Epithelial cell of prostate (primary cell): ENCODE results near the gene PGM5.
A peak's percentile ranks its signal among the peaks of the same experiment; 100 is the strongest.

Experiments
- DNase-seq: peaks from one replicate; pipeline ENCODE4 v3.0.0-alpha.2; 2011; ENCODE audit warnings: low read depth, low spot score
- H3K27ac ChIP-seq: fragments of 450-650 bp; 2 replicates; pipeline ENCODE4 v1.5.1; 2017; ENCODE audit warnings: mild to moderate bottlenecking

PGM5 gene

DNA sequence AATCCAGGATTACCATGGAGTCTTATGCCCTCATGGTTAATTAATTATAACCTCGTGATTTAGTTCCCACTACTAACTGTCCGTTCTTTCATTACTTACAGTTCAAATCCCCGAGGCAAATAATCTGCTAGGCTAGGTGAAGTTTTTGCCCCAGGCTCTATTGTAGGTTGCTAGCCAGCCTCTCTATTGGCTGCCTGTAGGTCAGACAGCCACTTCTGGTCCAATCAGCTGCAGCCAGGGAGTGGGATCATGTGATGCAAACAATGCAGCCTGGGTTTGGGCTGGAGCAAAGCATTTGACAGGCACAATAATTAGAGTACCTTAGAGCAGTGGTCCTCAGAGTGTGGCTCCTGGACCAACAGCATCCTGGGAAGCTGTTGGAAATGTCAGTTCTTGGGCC, 166.5 kb downstream of the PGM5 start:
- no peak for DNase-seq

DNA sequence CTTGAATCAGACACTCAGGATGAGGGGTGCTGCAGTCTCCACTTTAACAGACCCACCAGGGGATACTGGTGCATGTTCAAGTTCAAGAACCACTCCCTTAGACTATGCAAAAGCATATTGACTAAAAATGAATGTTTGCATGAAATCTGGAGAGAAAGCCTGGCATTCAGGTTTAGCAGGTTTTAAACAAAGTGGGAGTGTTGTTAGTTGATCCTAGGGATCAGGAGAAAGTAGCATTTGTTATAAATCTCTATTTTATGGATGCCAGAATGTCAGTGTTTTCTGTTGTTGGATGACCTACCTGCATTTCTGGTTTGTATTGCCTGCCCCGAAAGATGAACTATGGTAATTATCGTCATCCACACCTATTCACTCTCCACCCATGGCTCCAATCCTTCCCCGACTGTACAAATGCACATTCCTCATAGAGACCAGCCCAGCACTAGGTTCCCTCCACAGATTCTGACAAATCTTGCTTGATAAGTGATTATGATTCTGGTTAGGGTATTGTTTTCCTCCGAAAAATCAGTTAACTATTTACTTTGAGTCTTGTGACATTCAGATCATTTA, 167.0 kb downstream of the PGM5 start:
- no peak overlapping the region for H3K27ac ChIP-seq
- no peak for DNase-seq

More for the DNA sequence above, 166.5 kb downstream of the PGM5 start:
- no peak overlapping the region for H3K27ac ChIP-seq

DNA sequence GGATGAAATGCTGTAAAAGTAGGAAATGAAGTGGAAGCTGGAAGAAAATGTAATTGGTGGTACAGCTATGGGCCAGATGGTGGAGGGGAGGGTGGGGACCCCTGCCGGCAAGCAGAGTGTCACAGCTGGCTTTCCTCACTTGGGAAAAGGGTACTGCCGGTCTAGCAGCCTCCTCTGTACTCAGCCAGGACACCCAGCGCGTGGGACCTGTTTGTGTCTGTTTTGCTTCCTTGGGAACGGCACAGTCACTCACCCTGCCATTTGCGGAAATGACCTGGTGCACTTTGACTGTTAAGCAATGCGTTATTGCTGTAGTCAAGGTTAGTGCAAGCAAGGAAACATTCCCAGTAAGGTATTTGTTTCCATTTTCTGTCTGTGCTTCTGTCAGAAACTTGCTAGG, 174.2 kb downstream of the PGM5 start:
- H3K27ac ChIP-seq, result no peak overlapping the region
- DNase-seq, result no peak

DNA sequence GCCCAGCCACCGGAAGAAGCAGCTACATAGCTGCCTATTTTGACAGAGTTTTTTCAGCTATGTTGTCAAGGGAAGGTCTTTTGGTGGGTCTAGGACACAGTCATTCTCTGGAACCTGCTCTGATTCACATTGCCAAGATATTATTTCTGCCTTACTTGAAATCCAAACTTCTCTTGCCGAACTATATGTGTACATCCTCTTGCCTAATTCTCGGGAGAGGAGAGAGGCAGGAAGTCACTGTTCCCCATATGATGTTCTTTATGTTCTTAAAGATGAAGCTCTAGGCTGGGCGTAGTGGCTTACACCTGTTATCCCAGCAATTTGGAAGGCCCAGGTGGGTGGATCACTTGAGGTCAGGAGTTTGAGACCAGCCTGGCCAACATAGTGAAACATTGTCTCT, 175.7 kb downstream of the PGM5 start:
- no peak for DNase-seq
- H3K27ac ChIP-seq, result no peak overlapping the region

DNA sequence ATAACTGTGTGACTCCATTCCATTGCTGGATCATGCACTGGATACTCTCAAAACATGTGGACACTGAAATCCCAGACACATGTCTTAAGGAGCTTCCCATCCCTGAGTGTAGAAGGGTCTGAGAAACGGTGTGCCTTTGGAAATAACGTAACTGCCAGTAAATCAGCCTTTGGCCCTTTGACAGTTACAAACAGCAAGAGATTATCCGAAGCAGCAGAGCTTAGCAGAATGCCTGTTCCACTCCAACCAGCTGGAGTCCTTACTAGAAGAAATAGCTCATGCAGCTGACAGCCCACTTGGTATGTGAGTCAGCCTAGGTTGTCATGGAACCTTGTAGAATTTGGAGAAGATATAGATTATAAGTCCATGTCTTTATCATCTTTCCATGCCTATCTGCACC, 177.3 kb downstream of the PGM5 start:
- no peak for DNase-seq
- H3K27ac ChIP-seq, result no peak overlapping the region

DNA sequence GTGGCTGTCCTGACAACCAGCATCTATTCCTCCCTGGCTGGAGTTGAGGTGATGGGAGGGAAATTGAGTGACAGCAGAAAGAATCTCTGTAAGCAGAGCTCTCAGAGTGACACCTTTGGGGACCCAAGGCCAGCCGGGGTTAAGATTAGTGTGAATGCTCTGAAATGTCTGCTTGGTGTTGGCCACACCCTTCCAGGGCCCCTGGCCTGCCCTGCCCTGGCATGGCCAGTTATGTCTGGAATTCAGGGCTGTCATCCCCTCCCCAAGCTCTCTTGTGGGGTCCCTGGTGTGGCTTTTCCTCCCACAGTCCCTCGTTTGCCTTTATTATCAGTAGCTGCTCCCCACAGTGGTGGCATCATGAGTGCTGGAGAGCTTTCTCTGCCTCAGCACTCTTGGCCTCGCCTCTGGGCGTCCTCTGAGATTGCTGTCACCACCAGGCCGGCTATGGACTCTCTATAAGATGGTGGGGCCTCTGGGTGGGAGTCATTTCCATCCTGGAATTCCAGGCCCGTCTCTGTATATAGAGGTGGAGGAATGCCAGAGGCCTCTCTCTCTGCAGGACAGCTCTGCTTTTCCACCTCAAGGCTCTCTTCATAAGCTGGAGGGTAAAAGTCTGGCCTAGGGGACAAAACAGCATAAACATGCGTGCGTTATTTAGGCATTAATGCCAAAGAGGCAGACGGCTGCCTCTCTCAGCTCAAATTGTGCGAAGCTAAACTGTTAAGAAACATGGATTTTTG, 180.6 kb downstream of the PGM5 start:
- no peak overlapping the region for H3K27ac ChIP-seq
- no peak for DNase-seq

DNA sequence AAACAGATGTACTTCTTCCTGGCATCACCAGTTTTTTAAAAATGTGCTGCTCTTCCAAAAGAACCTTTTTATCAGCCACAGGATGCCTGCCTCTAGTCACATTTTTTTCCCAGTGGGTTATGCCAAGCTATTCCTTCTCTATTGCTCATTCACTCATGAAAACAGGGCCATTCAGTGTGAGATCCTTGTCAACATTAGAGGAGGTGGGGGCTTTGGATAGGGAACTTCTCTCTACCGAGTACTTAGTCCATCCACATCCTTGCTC, 181.1 kb downstream of the PGM5 start:
- H3K27ac ChIP-seq, result no peak overlapping the region
- DNase-seq, result no peak

DNA sequence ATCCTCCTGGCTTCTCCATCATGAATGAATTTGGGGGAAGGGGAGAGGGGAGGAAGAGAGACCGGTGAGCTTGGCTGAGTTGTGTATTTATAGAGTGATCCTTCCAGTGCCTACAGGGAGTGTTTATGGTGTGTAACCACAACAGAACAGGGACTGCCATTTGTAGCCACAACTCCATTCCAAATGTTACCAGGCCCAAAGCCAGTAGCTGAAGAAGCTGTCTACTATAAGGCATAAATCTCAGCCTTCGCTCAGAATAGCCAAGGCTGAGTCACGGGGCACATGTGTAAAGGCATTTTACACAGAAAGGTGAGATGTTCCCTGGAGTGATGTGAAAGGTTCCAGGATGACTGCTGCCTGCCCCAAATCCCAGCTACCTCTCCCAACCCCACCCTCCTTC, 181.8 kb downstream of the PGM5 start:
- no peak for DNase-seq
- H3K27ac ChIP-seq, result no peak overlapping the region

DNA sequence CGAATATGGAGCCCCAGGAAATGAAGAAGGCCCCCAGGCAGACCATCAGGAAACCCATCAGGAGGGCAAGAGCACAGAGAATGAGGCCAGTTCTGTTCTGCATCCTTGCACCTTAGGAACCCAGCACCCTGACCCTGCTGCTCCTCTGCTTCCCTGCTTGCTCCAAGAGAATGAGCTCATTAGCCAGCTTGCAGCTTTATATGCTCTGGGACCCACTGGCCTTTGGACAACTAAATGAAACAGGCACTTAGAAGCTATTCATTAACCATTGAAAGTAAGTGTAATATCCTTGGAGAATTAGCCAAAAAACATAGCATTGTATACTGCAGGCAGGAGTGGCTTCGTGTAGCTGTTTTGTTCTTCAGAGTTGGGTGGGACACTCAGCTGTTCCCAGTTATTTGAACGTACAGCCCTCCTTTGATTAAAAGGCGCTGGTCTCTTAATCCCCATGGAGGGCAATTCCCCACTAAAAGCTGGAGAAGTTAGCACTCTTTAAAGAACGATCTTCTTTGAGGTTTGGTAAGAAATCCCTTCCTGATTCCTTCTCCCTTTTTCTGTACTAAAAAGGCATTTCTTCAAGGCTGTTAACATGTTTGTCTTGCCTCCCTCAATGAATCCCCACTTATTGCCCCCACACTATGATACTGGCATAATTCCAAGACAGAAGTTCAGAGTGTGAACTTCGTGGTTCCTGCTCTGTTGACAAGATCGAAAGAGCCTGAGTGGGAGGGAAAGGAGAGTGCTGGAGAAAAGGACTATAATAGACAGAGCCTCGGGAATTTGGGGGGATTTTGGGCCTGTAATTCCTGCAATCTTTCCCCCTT, 184.5 kb downstream of the PGM5 start, which contains the start of gene TMEM252:
Gene TMEM252 (minus strand): TSS at position 172 of the 824 bp plus-strand sequence. CDS start 69 bp downstream, at position 103.
- no peak for DNase-seq
- H3K27ac ChIP-seq, result no peak within 1 kb of the TSS

DNA sequence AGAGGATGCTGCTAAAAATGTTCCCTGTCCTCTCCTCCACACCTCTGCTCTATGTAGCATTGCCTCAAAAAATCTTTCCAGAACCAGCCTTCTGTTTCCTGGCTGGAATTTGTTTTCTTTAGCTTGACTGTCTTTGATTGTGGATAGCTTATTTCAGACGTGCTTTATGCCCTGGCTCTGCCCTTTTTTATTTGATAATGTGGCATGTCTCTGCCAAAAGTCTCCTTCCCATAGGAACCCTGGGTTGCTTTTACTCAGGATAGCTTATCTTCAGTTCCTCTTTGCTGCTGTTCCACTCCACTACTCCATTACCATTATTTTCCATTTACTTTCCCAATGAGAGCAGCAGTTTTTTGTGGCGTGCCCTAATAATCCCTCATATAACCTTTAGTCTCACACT, 185.2 kb downstream of the PGM5 start:
- no peak for DNase-seq

DNA sequence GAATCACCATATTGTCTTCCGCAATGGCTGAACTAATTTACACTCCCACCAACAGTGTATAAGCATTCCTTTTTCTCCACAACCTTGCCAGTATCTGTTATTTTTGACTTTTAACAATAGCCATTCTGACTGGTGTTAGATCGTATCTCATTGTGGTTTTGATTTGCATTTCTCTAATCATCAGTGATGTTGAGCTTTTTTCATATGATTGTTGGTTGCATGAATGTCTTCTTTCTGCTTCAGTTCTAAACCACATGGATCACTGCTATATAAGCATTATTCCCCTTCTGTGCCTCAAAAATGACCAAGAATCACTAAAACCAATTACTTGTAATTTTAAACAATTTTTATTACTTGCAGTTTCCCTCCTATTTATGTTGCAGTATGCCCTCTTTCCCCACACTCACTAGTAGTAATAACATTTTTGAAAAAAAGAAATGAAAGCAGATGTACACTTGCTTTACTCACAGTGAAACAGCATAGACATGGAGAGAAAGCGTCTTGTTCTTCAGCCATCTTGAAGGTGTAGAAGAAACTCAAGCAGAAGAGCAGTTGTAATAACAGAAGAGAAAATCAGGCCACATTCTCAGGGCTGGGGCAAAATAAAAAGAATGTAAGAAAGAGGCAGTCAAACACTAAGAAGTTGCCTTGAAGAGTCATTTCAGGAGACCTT, 188.8 kb downstream of the PGM5 start:
- no peak overlapping the region for H3K27ac ChIP-seq
- no peak for DNase-seq

More for the DNA sequence above, 185.2 kb downstream of the PGM5 start:
- no peak overlapping the region for H3K27ac ChIP-seq

DNA sequence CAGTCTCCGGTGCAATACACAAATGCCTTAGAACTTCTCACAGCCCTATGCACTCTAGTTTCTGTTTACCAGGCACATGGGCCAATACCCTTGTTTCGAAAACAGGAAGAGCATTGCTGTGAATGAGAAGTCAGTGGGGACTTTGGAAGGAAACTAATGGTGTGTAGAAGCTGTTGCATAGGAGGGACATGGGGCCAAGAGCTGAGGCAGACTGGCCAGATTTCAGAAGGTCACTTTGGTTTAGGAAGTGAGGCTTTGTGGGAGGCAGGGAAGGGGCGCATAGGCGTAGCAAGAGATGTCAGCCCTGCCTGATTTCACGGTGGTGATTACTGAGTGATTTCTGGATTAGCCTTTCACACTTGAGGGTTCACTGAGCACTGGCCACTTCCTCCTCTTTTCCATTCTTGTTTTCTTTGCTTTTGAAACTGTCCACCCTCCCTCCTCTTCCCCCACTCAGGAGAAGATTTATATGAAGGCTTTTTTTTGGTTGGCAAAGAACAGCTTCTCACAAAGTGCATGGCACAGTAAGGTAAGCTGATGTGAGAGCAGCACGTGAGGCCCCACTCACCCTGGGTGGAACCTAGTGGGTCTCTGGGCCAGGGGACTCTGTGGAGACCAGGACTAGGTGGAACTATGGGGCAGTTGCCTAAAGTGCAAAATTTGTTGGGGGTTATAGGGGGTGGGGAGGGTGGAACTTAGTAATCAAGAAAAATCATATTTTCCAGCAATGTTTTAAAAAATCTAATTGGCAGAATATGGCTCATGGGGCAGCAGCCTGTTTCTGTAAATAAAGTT, 190.4 kb downstream of the PGM5 start:
- H3K27ac ChIP-seq, result no peak overlapping the region
- no peak for DNase-seq

DNA sequence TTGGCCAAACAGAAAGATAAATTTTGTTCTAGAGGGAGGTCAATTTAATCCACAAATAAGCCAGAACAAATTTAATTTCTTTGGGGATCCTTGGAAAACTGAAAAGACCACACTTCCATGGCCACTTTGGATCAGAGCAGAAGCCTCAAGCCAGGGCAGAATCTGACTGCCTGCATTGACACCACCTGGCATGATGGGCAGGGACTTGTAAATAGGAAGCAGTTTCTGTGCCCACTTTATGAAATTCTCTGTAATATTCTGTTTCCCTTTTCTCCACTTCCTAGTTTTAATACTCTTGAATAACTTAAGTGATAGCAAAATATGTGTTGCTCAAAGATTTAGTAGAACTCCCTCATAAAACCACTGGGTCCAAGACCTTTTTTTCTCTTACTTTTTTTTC, 191.0 kb downstream of the PGM5 start:
- H3K27ac ChIP-seq, result no peak overlapping the region
- no peak for DNase-seq

DNA sequence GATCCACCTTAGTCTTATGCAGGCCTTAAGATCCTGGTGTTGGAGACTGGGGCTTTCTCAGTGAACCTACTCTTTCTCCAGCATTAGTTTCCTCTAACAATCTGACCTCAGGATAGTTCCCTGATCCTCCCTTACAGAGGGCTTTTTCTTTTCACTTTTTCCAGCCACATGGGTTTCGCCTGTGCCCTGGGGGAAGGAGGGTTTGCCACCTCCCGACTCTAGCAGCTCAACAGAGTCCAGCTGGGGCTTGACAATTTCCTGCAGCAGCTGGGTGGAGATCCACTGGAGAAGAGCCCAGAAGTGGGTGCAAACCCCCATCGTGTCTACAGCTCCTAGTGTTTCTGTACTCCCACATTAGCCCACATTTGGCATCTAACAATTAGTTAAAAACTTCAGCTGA, 191.8 kb downstream of the PGM5 start:
- no peak for DNase-seq
- H3K27ac ChIP-seq, result no peak overlapping the region

DNA sequence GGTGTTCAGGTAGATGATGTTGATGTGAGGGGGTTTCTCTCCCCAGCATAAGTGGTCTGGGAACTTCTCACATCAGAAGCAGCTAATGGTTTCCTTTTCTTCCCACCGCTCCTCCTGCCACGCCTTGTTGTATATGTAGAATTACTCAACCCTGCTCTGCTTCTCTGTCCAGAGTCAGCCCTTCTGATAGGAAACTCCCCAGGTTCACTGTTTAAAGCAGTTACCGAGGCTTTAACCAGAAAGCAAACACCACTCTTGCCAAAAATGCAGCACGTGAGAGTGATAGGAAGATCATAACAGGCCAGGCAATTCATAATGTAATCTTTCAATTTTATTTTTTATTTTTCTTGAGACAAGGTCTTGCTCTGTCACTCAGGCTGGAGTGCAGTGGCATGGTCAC, 194.8 kb downstream of the PGM5 start:
- no peak overlapping the region for H3K27ac ChIP-seq

DNA sequence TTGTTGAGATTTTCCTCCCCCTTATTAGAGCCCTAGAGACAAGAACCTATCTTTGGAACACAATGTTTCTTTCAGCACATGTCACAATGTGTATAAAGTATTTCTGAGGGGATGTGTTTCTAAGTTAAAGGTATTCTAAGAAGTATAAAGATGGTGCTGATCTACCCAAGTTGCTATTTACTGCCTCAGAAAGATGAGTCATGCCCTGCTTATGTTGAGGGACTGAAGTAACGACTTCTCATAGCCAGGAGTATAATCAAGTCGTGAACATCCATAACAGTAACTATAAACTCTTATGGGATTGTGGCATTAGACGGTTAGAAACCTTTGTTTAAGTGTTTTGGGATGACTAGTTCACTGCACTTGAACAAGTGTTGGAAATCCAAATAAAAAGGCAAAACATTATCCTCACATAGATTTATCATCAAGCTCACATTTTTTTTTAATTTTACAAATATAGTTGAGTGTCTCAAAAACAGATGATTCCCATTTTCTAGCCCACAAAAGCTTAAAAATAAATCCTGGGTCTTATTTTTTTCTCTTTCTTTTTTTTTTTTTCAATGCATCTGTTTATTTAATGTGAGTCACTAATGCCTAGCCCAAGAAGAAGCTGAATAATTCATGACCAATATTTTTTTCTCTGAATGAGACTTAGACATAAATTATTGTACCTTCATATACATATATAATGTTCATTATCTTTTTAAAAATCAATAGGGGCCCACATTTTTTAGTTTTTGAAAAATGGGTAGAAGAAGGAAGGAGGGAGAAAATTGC, 196.5 kb downstream of the PGM5 start:
- no peak overlapping the region for H3K27ac ChIP-seq
- DNase-seq, result peak; percentile 33

More for the DNA sequence above, 194.8 kb downstream of the PGM5 start:
- no peak for DNase-seq

DNA sequence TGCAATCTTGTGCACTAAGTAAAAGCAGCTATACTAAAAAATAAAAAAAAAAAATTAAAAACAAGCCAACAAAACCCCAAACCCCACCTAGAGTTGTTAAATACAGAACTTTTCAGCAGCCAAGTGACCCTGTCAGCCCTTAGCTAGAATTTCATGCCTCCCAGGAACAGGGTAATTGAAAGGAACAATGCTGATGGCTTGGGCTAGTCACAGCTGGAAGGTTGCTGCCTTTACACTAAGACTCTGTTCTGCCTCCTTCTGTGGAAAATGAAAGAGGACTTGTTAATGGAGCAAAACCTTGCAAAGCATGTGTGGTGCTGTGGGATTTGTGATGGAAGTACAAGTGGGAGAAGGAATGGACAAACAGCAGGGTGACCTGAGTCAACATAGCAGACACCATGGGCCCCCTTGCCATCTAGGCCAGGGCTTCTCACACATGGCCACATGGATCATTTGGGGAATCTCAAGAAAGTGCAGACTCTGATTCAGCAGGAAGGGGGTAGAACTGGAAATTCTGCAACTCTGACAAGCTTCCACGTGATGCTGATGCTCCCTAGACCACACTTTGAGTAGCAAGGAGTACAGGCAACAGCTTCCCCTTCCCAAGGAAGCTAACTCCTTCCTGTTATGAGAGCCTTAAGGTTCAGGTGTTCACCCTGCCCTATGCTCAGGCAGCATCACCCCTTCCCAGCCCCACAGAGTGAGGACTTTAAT, 199.2 kb downstream of the PGM5 start:
- DNase-seq, result no peak

DNA sequence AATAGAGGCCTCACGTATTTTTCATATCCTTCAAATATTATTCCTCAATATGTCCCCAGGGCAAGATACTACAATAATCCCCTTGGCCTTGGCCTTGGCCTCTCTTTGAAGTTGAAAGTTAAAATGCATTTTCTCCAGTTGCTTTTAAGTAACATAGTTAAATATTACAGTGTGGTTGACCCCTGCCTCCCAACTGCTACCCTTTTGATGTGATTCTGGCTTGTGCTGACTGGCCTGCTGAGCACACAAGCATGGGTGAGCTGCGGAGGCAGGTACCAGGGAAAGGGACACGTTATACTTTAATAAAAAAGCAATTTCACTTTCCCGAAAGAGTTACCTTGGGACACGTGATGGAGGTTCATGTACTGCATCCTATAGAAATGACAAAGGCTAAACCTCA, 202.1 kb downstream of the PGM5 start:
- H3K27ac ChIP-seq, result no peak overlapping the region
- DNase-seq, result no peak

More for the DNA sequence above, 199.2 kb downstream of the PGM5 start:
- no peak overlapping the region for H3K27ac ChIP-seq
